ENCODE results near the gene MARCO.
A peak's percentile ranks its signal among the peaks of the same experiment; 100 is the strongest.
"Not testable (repeated sequence)": the region's sequence is repeated elsewhere in the genome, so short reads cannot be mapped to it uniquely, and the experiment has no call there.

Gene MARCO

GRCh38 chr2:119028327-119029174, 86.6 kb downstream of the MARCO start:
- TF ChIP-seq GATA1 (IDR thresholded peaks at IDR 0.05; ENCODE audit: low read depth, low read length) (no peak), POLR2A (IDR thresholded peaks at IDR 0.05; ENCODE audit: low read length) (no peak)
- peak in 1 of 2 experiments; percentile 27 for DNase-seq

GRCh38 chr2:119029297-119029696, 87.3 kb downstream of the MARCO start:
- no peak for DNase-seq
- no peak for TF ChIP-seq GATA1 (IDR thresholded peaks at IDR 0.05; ENCODE audit: low read depth, low read length)
- TF ChIP-seq POLR2A (IDR thresholded peaks at IDR 0.05; ENCODE audit: low read length), result no peak

GRCh38 chr2:119037922-119038321, 95.9 kb downstream of the MARCO start:
- not testable (repeated sequence) for DNase-seq

GRCh38 chr2:119040730-119041129, 98.7 kb downstream of the MARCO start:
- no peak for DNase-seq
- TF ChIP-seq GATA1 (IDR thresholded peaks at IDR 0.05; ENCODE audit: low read depth, low read length) (no peak), POLR2A (IDR thresholded peaks at IDR 0.05; ENCODE audit: low read length) (no peak)
